GM10248 (cell line): ENCODE results near the gene MED27.

Source experiments
- CTCF ChIA-PET: fragments of 300-600 bp; sonication (Branson Sonifier 250); formaldehyde crosslinking; extraction: SDS; loops from one replicate; lab custom pipeline; 2021; ENCODE audit warnings: antibody characterized with exemption; lab: Yijun Ruan, JAX
- POLR2A ChIA-PET: fragments of 350-650 bp; sonication (Branson Sonifier 250); formaldehyde crosslinking; extraction: SDS; loops from one replicate; lab custom pipeline; 2020; ENCODE audit warnings: antibody characterized with exemption; lab: Yijun Ruan, JAX
- DNase-seq: peaks from one replicate; pipeline ENCODE4 v3.0.0; 2012; ENCODE audit errors: extremely low spot score
- TF ChIP-seq, protein P1 (sequence below): IDR thresholded peaks from 2 replicates; pipeline ENCODE4 v1.5.1; 2012; ENCODE audit warnings: mild to moderate bottlenecking, low read depth; ENCODE audit errors: extremely low read depth, missing control alignments, control extremely low read depth

MED27 gene

GRCh38 chr9:131867611-131868192, 212.0 kb downstream of the MED27 start:
- TF ChIP-seq, protein P1, sequence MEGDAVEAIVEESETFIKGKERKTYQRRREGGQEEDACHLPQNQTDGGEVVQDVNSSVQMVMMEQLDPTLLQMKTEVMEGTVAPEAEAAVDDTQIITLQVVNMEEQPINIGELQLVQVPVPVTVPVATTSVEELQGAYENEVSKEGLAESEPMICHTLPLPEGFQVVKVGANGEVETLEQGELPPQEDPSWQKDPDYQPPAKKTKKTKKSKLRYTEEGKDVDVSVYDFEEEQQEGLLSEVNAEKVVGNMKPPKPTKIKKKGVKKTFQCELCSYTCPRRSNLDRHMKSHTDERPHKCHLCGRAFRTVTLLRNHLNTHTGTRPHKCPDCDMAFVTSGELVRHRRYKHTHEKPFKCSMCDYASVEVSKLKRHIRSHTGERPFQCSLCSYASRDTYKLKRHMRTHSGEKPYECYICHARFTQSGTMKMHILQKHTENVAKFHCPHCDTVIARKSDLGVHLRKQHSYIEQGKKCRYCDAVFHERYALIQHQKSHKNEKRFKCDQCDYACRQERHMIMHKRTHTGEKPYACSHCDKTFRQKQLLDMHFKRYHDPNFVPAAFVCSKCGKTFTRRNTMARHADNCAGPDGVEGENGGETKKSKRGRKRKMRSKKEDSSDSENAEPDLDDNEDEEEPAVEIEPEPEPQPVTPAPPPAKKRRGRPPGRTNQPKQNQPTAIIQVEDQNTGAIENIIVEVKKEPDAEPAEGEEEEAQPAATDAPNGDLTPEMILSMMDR: no peak
- no peak for DNase-seq
- ChIA-PET CTCF (no interaction called here), POLR2A (no interaction called here)

DNA sequence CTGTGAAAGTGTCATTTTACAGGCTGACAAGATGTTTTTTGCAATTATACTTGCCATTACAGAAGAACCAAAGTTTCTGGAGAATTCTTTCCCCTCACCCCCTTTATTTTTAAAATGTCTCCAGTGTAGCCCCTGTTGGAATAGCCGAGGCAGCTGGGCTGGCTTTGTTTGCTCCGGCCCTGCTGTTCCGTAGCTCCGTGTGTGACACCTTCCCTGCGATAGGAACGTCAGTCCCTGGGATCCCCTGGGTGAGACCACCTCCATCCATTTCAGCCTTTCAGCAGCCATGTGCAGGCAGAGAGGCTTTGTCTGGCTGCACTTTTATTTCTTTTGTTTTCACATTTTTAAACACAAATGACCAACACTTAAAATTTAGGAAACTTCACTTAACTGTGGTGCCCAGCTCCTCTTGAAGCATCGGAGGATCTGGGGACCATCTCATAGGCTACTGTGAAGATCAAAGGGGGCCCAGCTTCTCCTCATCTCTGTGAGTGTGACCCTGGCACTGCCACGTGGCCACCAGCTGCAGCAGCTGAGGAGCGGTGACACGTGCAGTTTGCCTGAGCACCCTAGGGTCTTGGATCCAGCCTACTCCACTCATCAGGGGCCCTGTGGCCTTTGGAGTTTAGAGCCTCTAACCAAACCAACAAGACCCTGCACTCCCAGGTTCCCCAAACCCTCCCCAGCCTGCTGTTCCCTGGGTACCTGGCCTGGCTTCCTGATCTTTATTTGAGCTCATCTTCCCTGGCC, 214.0 kb downstream of the MED27 start:
- ChIA-PET POLR2A (no interaction called here), CTCF (no interaction called here)
- TF ChIP-seq, protein P1: no peak
- DNase-seq: no peak

DNA sequence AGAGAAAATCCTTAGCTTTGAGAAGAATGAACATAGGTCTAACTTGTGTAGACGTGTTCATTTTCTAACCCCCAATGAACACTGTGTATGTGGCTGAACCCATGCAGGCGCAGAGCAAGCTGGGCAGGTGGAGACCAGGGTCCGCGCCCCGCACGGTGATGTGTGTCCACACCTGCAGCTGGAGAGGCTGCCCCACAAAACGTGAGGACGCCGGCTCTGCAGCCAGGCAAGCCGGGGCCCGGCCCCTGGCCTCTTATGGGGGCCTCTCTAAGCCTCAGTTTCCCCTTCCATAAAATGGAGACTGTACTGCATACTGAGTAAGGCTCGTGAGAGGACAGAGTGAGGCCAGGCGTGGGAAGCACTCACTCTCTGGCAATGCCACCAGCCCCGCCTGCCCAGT, 215.1 kb downstream of the MED27 start:
- POLR2A ChIA-PET: no interaction called here
- TF ChIP-seq, protein P1: no peak
- no peak for DNase-seq
- CTCF ChIA-PET: no interaction called here

- CTCF ChIA-PET: no interaction called here
Measured at GRCh38 chr9:131863306-131863896, 216.3 kb downstream of the MED27 start.

GRCh38 chr9:131862261-131862660, 217.4 kb downstream of the MED27 start:
- no peak for DNase-seq
- ChIA-PET POLR2A (no interaction called here), CTCF (no interaction called here)
- TF ChIP-seq, protein P1: no peak

More at GRCh38 chr9:131863306-131863896, 216.3 kb downstream of the MED27 start:
- POLR2A ChIA-PET: no interaction called here
- TF ChIP-seq, protein P1: no peak
- DNase-seq: no peak

GRCh38 chr9:131860430-131860829, 219.2 kb downstream of the MED27 start:
- DNase-seq: no peak
- TF ChIP-seq, protein P1: no peak
- ChIA-PET CTCF (no interaction called here), POLR2A (no interaction called here)
